Neural progenitor cell (in vitro differentiated cells): Measurements from ENCODE around the gene HAND2. TPM values are rescaled to one million over a fixed set of nuclear protein-coding genes. Genes with fewer than 3 reads are reported as not detected.

Experiments used
- DNase-seq: peaks from one replicate; pipeline ENCODE4 v3.0.0-alpha.2; 2016; ENCODE audit warnings: low spot score
- H2AFZ ChIP-seq: fragments of 200-600 bp; sonication (generic); replicated peaks from 2 replicates; pipeline ENCODE4 v1.6.1; 2016; ENCODE audit warnings: antibody characterized with exemption
- H3F3A ChIP-seq: fragments of 200-600 bp; sonication (generic); 2 replicates; pipeline ENCODE4 v1.6.1; 2016; ENCODE audit warnings: antibody characterized with exemption, low read depth
- H3K27ac ChIP-seq: fragments of 200-600 bp; sonication (generic); 2 replicates; pipeline ENCODE4 v1.5.1; 2016; ENCODE audit warnings: mild to moderate bottlenecking
- H3K27me3 ChIP-seq: fragments of 200-600 bp; sonication (generic); 2 replicates; pipeline ENCODE4 v1.6.1; 2016; ENCODE audit warnings: mild to moderate bottlenecking, moderate library complexity
- H3K36me3 ChIP-seq: fragments of 200-600 bp; sonication (generic); 2 replicates; pipeline ENCODE4 v1.5.1; 2016
- H3K4me1 ChIP-seq: fragments of 200-600 bp; sonication (generic); 2 replicates; pipeline ENCODE4 v1.6.1; 2016; ENCODE audit warnings: mixed run types
- H3K4me2 ChIP-seq: fragments of 200-600 bp; sonication (generic); 2 replicates; pipeline ENCODE4 v1.6.1; 2016
- H3K4me3 ChIP-seq: fragments of 200-600 bp; sonication (generic); 2 replicates; pipeline ENCODE4 v1.5.1; 2016
- H3K79me2 ChIP-seq: fragments of 200-600 bp; sonication (generic); 2 replicates; pipeline ENCODE4 v1.6.1; 2016; ENCODE audit warnings: low read depth
- H3K9ac ChIP-seq: fragments of 200-600 bp; sonication (generic); 2 replicates; pipeline ENCODE4 v1.6.1; 2016
- H3K9me3 ChIP-seq: fragments of 200-600 bp; sonication (generic); 2 replicates; pipeline ENCODE4 v1.5.1; 2016; ENCODE audit warnings: low read depth
- H4K20me1 ChIP-seq: fragments of 200-600 bp; sonication (generic); 2 replicates; pipeline ENCODE4 v1.6.1; 2016; ENCODE audit warnings: low read depth
- H3K27ac Mint-ChIP-seq: 3 replicates; pipeline ENCODE4 v1.8.0; 2021; ENCODE audit warnings: mixed read lengths
- H3K27me3 Mint-ChIP-seq: 2 replicates; pipeline ENCODE4 v1.8.0; 2022; ENCODE audit warnings: low read depth, mild to moderate bottlenecking, inconsistent platforms, moderate library complexity, mixed read lengths; ENCODE audit not compliant: insufficient read depth
- H3K36me3 Mint-ChIP-seq: 3 replicates; pipeline ENCODE4 v1.8.0; 2021; ENCODE audit warnings: mixed read lengths
- H3K4me1 Mint-ChIP-seq: 3 replicates; pipeline ENCODE4 v1.8.0; 2021; ENCODE audit warnings: mixed read lengths
- H3K4me3 Mint-ChIP-seq: 3 replicates; pipeline ENCODE4 v1.8.0; 2021; ENCODE audit warnings: mild to moderate bottlenecking, moderate library complexity, mixed read lengths
- H3K9me3 Mint-ChIP-seq: 3 replicates; pipeline ENCODE4 v1.8.0; 2020; ENCODE audit warnings: mixed read lengths
- EZH2 ChIP-seq: fragments of 200-600 bp; sonication (generic); IDR thresholded peaks from 2 replicates; pipeline ENCODE4 v1.6.1; 2017; ENCODE audit warnings: antibody characterized with exemption, mild to moderate bottlenecking, moderate library complexity
- EZH2phosphoT487 ChIP-seq: fragments of 200-600 bp; sonication (generic); IDR thresholded peaks from 2 replicates; pipeline ENCODE4 v1.6.1; 2017; ENCODE audit warnings: antibody characterized with exemption
- total RNA-seq: library from RNA; depleted of rRNA; stranded (reverse); fragments of >200 nt; gene quantifications from 2 replicates; pipeline ENCODE4 v1.2.3, GENCODE V29; 2015; ENCODE audit warnings: low replicate concordance
- TF ChIP-seq, protein P1 (sequence below): fragments of 200-600 bp; sonication (generic); IDR thresholded peaks from 2 replicates; pipeline ENCODE4 v1.5.1; 2017; ENCODE audit warnings: antibody characterized with exemption, mild to moderate bottlenecking

HAND2 gene
- total RNA-seq, 1 donor from 2014 or later, result not detected

DNA sequence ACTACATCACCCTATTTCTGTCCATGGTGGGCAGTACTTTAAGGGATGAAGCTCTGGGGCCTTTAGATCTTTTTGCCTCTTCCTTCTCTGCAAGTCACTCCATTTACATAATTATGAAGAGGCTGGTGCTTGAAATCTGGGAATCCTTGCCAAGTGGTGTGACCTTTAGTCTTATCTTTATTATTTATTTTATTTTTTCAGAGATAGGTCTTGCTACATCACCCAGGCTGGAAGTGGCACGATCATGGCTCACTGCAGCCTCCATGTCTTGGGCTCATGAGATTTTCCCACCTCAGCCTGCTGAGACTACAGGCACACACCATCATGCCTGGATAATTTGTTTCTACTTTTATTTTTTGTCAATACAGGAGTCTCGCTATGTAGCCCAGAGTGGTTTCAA lies 34.4 kb upstream of the HAND2 start:
- Histone ChIP-seq H3K4me3 (no peak overlapping the region), H3K9ac (no peak overlapping the region), H3K4me2 (no peak overlapping the region), H3K79me2 (no peaks in the 10 kb centered on the region), H3K27me3 (no peaks in the 10 kb centered on the region), H3K4me1 (peaks cover 9% of the 10 kb centered on the region), H2AFZ (no peak overlapping the region), H3K27ac (no peak overlapping the region), H3K9me3 (no peaks in the 10 kb centered on the region), H4K20me1 (no peaks in the 10 kb centered on the region), H3F3A (no peaks in the 10 kb centered on the region), H3K36me3 (no peaks in the 10 kb centered on the region)
- no peaks in the 10 kb centered on the region for H3K9me3 Mint-ChIP-seq
- H3K27ac Mint-ChIP-seq, result no peak overlapping the region
- TF ChIP-seq EZH2 (no peak), EZH2phosphoT487 (no peak)
- TF ChIP-seq, protein P1, sequence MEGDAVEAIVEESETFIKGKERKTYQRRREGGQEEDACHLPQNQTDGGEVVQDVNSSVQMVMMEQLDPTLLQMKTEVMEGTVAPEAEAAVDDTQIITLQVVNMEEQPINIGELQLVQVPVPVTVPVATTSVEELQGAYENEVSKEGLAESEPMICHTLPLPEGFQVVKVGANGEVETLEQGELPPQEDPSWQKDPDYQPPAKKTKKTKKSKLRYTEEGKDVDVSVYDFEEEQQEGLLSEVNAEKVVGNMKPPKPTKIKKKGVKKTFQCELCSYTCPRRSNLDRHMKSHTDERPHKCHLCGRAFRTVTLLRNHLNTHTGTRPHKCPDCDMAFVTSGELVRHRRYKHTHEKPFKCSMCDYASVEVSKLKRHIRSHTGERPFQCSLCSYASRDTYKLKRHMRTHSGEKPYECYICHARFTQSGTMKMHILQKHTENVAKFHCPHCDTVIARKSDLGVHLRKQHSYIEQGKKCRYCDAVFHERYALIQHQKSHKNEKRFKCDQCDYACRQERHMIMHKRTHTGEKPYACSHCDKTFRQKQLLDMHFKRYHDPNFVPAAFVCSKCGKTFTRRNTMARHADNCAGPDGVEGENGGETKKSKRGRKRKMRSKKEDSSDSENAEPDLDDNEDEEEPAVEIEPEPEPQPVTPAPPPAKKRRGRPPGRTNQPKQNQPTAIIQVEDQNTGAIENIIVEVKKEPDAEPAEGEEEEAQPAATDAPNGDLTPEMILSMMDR, result no peak
- H3K36me3 Mint-ChIP-seq, result no peaks in the 10 kb centered on the region
- no peak overlapping the region for H3K4me3 Mint-ChIP-seq
- peaks cover 6% of the 10 kb centered on the region for H3K27me3 Mint-ChIP-seq
- no peak for DNase-seq
- H3K4me1 Mint-ChIP-seq, result no peaks in the 10 kb centered on the region

DNA sequence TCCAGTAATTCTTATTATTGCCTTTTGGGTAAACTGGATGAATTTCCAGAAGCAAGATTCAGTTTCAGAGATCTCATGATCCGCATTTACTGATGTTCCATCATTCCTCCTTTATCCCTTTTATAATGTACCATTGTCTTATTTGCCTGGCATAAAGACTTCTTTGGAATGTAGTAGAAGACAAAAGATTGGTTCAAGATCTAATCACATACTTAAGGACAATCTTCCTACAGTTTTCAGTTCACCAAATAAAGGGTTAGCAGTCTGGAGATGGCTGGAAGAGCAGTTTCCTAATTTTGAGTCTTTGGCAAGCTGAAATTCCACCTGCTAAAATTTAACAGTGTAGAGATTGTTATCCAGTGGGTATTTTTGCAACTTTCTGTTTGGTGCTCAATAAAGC lies 30.9 kb upstream of the HAND2 start:
- H3K27ac ChIP-seq, result no peak overlapping the region
- Mint-ChIP-seq H3K27ac (no peak overlapping the region), H3K36me3 (no peaks in the 10 kb centered on the region), H3K4me3 (no peak overlapping the region), H3K4me1 (peaks cover 3% of the 10 kb centered on the region), H3K27me3 (peaks cover 2% of the 10 kb centered on the region), H3K9me3 (no peaks in the 10 kb centered on the region)
- no peaks in the 10 kb centered on the region for H3K79me2 ChIP-seq
- no peaks in the 10 kb centered on the region for H3F3A ChIP-seq
- peaks cover 9% of the 10 kb centered on the region for H3K4me1 ChIP-seq
- H3K4me2 ChIP-seq, result no peak overlapping the region
- H3K36me3 ChIP-seq, result no peaks in the 10 kb centered on the region
- TF ChIP-seq, protein P1, result no peak
- TF ChIP-seq EZH2, result no peak
- TF ChIP-seq EZH2phosphoT487, result no peak
- no peaks in the 10 kb centered on the region for H3K27me3 ChIP-seq
- H2AFZ ChIP-seq, result no peak overlapping the region
- no peaks in the 10 kb centered on the region for H4K20me1 ChIP-seq
- H3K9me3 ChIP-seq, result no peaks in the 10 kb centered on the region
- H3K9ac ChIP-seq, result no peak overlapping the region
- no peak for DNase-seq
- H3K4me3 ChIP-seq, result no peak overlapping the region

DNA sequence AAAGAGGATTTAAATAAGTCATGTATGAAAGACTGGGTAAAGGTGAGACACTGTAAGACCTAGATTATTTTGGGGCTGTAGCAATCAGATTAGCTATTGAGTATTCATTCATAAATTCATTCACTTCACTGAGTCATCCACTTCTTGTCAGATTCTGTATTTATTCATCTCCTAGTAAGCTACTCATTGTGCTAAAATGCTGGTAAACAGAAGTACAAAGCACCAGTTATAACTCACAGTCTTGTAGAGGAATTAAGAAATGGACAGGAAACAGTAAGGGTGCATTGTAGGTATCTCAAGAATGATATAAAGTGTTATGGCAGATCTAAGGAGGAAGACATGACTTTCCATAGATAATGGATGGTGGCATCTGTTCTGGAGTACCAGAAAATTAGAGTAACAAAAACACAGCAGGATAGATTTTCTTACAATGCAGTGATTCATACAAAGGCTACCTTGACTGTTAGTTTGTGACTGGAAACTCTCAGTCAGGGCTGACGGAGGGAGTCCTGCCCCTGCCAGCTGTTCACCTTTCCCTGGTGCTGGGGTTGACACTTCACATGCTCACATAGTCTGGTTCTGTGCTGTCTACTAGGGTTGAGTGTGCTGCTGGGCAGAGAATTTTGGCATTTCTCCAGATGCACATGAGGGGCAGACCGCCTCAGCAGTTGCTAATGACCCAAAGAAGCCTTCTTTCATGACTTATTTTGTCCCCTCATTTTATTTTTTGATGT lies 26.5 kb upstream of the HAND2 start:
- Histone ChIP-seq H3K9ac (no peak overlapping the region), H3K27ac (no peak overlapping the region), H3K79me2 (no peaks in the 10 kb centered on the region), H3K27me3 (peaks cover 19% of the 10 kb centered on the region), H3K9me3 (no peaks in the 10 kb centered on the region), H3K36me3 (no peaks in the 10 kb centered on the region), H3F3A (no peaks in the 10 kb centered on the region), H4K20me1 (no peaks in the 10 kb centered on the region), H3K4me3 (no peak overlapping the region), H3K4me1 (peaks cover 8% of the 10 kb centered on the region), H3K4me2 (no peak overlapping the region), H2AFZ (no peak overlapping the region)
- H3K36me3 Mint-ChIP-seq, result no peaks in the 10 kb centered on the region
- H3K4me1 Mint-ChIP-seq, result peaks cover 3% of the 10 kb centered on the region
- H3K9me3 Mint-ChIP-seq, result no peaks in the 10 kb centered on the region
- no peak for TF ChIP-seq EZH2phosphoT487
- TF ChIP-seq, protein P1, result no peak
- TF ChIP-seq EZH2, result no peak
- H3K27me3 Mint-ChIP-seq, result peaks cover 2% of the 10 kb centered on the region
- no peak overlapping the region for H3K4me3 Mint-ChIP-seq
- DNase-seq, result no peak
- no peak overlapping the region for H3K27ac Mint-ChIP-seq
